ENCODE measurements around the gene DYNC1H1. TPM values are rescaled to one million over a fixed set of nuclear protein-coding genes. Genes with fewer than 3 reads are reported as not detected.

The DYNC1H1 gene
- total RNA-seq, 1 experiment from 2014 or later = 279 TPM

DNA sequence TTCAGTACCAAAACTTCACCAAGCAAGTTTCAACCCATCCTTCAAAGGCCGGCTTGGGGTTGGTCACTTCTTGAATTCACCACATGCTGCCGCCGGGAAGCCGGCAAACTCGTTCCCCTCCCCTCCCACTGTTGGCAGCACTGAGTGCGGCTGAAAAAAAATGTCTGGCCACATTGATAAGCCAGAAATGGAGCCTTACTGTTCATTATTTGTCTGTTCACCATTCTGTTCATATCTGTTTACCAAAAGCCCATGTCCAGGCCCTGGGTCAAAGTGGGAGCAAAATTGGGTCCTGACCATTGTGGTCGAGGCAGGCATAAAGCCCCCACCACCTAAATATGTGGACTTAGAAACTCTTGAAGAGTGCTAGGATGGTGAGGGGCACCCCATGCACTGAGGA, 129.7 kb downstream of the DYNC1H1 start:
- H3K36me3 ChIP-seq = no peaks in the 10 kb centered on the region
- DNase-seq = no peak
- no peak overlapping the region for H3K4me3 ChIP-seq
- H3K4me1 ChIP-seq = peaks cover 7% of the 10 kb centered on the region; the same call in 1 of the 2 replicates
- H3K9me3 ChIP-seq (replicated peaks) = no peaks in the 10 kb centered on the region
- no peak overlapping the region for H3K27ac ChIP-seq
- 0 out of 2 replicates have a peak, but pooled peaks cover 4% of the 10 kb centered on the region for H3K27me3 ChIP-seq

DNA sequence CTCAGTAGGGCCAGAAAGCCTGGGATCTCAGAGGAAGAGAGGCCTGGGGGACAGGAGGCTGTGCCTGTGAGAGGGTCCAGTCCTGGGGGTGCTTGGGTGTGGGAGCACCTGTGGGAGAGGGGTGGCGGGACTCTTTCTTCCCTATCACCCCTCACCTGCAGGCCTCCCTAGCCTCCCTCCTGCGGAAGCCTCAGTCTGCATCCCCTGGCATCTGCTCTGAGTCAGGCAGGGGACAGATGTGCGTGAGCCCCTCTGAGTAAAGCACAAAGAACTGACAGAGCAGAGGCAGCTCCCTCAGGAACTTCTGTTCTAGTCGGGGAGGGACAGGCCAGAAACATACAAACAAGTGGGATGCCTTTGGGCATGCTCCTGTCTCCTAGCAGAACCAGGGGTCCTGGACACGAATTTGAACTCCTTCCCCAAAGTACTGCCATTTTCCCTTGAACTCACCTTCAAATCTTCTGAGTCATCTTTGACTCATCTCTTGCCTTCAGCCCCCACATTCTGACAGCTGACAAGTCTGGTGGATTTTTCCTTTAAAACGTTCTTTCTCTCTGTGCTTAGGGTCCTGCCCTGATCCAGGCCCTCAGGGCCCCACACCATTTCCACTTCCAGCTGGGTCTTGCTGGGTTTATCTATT, 131.0 kb downstream of the DYNC1H1 start:
- Histone ChIP-seq H3K9me3 (replicated peaks) (no peaks in the 10 kb centered on the region), H3K36me3 (no peaks in the 10 kb centered on the region), H3K27ac (no peak overlapping the region), H3K27me3 (0 out of 2 replicates have a peak, but pooled peaks cover 4% of the 10 kb centered on the region), H3K4me3 (no peak overlapping the region), H3K4me1 (peaks cover 7% of the 10 kb centered on the region; the same call in 1 of the 2 replicates)
- DNase-seq = no peak

DNA sequence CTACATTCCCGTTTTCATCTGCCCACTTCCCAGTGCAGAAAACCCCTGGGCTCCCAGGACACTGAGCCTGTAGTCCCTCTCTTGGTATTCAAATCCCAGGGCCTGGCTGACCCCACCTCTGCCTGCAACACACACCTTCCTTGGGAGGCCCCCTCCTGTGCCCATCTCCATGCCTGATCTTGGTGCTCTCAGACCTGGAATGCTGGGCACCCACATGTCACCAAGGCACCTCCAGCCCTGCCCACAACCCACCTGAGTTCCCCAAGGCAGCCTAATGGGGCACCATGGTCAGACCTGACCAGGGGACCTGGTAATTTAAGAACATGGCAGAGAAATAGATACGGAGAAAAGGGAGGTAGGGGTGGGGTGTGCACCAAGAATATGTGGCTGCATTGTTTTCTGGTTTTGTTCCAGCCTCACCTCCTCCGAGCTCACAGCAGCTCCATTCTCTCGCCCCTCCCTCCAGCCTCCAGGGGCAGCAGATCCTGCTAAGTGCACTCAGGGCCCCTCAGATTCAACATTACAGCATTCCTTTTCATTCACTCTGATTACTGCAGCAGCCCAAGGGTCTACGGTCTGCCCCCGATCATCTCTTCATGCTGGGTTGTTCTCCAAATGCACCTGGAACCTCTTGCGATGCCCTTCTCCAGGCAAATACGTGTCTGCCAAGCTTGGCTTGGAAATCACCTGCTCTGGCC, 131.6 kb downstream of the DYNC1H1 start:
- Histone ChIP-seq H3K4me3 (no peak overlapping the region), H3K9me3 (replicated peaks) (no peaks in the 10 kb centered on the region), H3K4me1 (peaks cover 7% of the 10 kb centered on the region; the same call in 1 of the 2 replicates), H3K36me3 (no peaks in the 10 kb centered on the region), H3K27ac (no peak overlapping the region), H3K27me3 (0 out of 2 replicates have a peak, but pooled peaks cover 4% of the 10 kb centered on the region)
- DNase-seq = no peak

DNA sequence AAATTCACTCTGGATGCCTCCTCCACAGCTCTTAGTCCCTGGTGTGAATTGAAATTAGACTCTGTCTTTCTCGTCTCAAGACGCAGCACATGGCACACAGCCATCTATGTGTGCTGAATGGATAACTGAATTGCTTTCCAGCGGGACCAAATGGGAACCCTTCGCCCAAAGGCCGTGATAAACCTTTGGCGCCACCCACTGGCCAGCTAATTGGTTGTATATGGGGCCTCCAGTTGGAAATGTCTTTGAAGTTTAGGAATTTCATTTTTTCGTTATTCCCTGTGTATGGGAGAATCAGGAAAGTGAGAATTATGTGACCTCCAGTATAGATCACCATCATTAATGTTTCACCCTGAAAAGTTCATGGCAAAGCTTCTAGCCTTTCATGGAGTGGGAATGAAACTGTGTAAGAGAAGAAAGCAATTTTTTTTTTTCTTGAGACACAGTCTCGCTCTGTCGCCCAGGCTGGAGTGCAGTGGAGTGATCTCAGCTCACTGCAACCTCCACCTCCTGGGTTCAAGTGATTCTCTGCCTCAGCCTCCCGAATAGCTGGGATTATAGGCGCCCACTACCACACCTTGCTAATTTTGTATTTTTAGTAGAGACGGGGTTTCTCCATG, 132.3 kb downstream of the DYNC1H1 start:
- peaks cover 7% of the 10 kb centered on the region; the same call in 1 of the 2 replicates for H3K4me1 ChIP-seq
- no peaks in the 10 kb centered on the region for H3K36me3 ChIP-seq
- H3K27ac ChIP-seq = no peak overlapping the region
- no peaks in the 10 kb centered on the region for H3K9me3 ChIP-seq (replicated peaks)
- no peak overlapping the region for H3K4me3 ChIP-seq
- H3K27me3 ChIP-seq = 0 out of 2 replicates have a peak, but pooled peaks cover 4% of the 10 kb centered on the region
- DNase-seq = peak; percentile 79 to 92

DNA sequence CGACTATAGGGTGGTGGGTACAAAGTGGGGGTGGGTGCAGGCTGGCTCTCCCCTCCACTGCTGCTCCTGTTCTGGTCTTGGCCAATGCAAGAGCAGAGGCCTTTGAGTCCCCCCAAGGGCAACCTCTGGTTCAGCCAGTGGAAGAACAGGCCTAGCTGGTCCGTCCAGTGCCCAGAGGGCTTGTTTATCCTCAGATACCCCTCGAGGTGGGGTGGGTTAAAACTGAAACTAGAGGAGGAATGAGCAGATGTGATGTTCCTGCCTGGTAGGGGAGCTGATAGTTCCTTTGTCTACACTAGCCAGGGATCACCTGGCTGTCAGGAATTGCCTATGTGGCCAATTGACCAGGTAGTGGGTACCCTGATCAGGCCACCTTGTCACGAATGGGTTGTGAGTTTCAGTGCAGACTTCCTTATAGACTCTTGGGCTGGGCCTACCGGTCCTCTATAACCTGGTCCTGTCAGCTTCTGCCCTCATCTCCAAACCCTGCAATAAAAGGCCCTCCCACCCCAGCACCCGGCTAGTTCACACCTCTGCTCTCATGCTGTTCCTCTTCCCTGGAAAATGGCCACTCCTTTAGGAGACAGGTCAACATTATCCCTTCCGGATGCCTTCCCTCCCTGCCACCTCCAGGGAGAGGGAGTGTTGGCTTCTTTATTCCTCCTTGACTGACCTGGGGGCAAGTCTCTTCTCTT, 133.2 kb downstream of the DYNC1H1 start:
- Histone ChIP-seq H3K27me3 (0 out of 2 replicates have a peak, but pooled peaks cover 4% of the 10 kb centered on the region), H3K36me3 (no peaks in the 10 kb centered on the region), H3K27ac (no peak overlapping the region), H3K4me3 (no peak overlapping the region), H3K9me3 (replicated peaks) (no peaks in the 10 kb centered on the region), H3K4me1 (peaks cover 7% of the 10 kb centered on the region; the same call in 1 of the 2 replicates)
- DNase-seq = no peak

DNA sequence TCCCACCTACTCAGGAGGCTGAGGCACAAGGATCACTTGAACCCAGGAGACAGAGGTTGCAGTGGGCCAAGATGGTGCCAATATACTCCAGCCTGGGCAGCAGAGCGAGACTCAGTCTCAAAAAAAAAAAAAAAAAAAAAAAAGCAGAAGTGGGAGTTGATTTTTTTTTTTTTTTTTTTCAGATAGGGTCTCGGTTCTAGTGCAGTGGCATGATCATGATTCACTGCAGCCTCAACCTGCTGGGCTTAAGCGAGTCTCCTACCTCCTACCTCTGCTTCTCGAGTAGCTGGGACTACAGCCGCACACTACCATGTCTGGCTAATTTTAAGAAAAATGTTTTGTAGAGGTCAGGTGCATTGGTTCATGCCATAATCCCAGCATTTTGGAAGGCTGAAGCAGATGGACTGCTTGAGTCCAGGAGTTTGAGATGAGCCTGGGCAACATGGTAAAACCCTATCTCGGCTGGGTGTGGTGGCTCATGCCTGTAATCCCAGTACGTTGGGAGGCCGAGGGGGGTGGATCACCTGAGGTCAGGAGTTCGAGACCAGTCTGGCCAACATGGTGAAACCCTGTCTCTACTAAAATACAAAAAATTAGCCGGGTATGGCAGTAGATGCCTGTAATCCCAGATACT, 138.8 kb downstream of the DYNC1H1 start:
- no peaks in the 10 kb centered on the region; the same call in 1 of the 2 replicates for H3K4me1 ChIP-seq
- no peaks in the 10 kb centered on the region for H3K27me3 ChIP-seq
- H3K27ac ChIP-seq = no peak overlapping the region
- no peaks in the 10 kb centered on the region for H3K9me3 ChIP-seq (replicated peaks)
- no peaks in the 10 kb centered on the region for H3K36me3 ChIP-seq
- no peak for DNase-seq
- no peak overlapping the region for H3K4me3 ChIP-seq

DNA sequence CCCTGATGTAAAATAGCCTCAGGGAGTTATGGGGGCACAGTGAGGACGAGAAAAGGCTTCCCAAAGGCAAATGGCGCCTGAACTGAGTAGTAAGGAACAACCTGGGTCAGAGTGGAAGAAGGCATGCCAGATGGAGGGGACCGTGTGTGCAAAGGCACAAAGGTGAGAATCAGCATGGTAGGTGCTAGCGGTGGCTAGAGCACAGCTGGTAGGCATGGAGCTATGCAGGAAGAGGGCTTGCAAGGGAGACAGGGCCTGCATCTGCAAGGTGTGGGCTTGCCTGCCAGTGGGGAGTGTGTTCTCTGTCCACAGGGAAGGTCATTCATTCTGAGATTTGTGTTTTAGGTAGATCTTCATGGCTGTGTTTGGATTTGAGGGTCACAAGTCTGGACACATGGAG, 141.0 kb downstream of the DYNC1H1 start:
- H3K27me3 ChIP-seq = no peaks in the 10 kb centered on the region
- no peaks in the 10 kb centered on the region for H3K4me1 ChIP-seq
- H3K4me3 ChIP-seq = no peak overlapping the region
- H3K36me3 ChIP-seq = no peaks in the 10 kb centered on the region
- DNase-seq = no peak
- no peaks in the 10 kb centered on the region for H3K9me3 ChIP-seq (replicated peaks)
- no peak overlapping the region for H3K27ac ChIP-seq

Other genes starting within 250 kb of the DYNC1H1 start
- gene PPP2R5C, start 202.9 kb upstream of the DYNC1H1 start, total RNA-seq (2014; rRNA removed; shearing (Covaris generic)) = 138 and 161 TPM in 2 replicates
- 650 and 697 TPM in 2 replicates for gene HSP90AA1, start 122.5 kb downstream of the DYNC1H1 start, total RNA-seq (2014; rRNA removed; shearing (Covaris generic))
- 22.0 and 23.2 TPM in 2 replicates for gene WDR20, start 175.3 kb downstream of the DYNC1H1 start, total RNA-seq (2014; rRNA removed; shearing (Covaris generic))